Measurements from ENCODE around the gene ZKSCAN1.

- TF ChIP-seq JUND (IDR thresholded peaks at IDR 0.05) (no peak), CEBPB (IDR thresholded peaks at IDR 0.05; ENCODE audit: low read depth) (no peak)
Observed at GRCh38 chr7:100089458-100090196, 74.2 kb downstream of the ZKSCAN1 start.
